Motor neuron (in vitro differentiated cells): ENCODE measurements around the gene GRIN2A. TPM values are rescaled to one million over a fixed set of nuclear protein-coding genes. Genes with fewer than 3 reads are reported as not detected.

Experiments
- ATAC-seq, 8 experiments: fragments of 200-7000 bp; cut with Tn5 transposase; replicated peaks in 6 of 8; 2 replicates each; pipeline ENCODE4 v1.8.0; 2021; ENCODE audit warnings: mild to moderate bottlenecking in 8 of 8, moderate library complexity in 8 of 8
- H3K27ac ChIP-seq, 2 donors: fragments of 250-450 bp; sonication (Bioruptor Pico); 2 replicates each; pipeline ENCODE4 v1.9.0; 2021; ENCODE audit warnings: antibody characterized with exemption in 2 of 2, mild to moderate bottlenecking in 2 of 2, moderate library complexity in 1 of 2
- H3K4me1 ChIP-seq, 2 donors: fragments of 250-450 bp; sonication (Bioruptor Pico); replicated peaks in 1 of 2; 2 replicates each; pipeline ENCODE4 v1.6.1; 2021; ENCODE audit warnings: antibody characterized with exemption in 2 of 2, mild to moderate bottlenecking in 2 of 2, moderate library complexity in 1 of 2
- H3K4me3 ChIP-seq, 5 donors: fragments of 250-450 bp; sonication (Bioruptor Pico); 2 replicates each; pipeline ENCODE4 v1.9.0; 2021; ENCODE audit warnings: antibody characterized with exemption in 5 of 5, mild to moderate bottlenecking in 5 of 5, moderate library complexity in 4 of 5
- WGBS, 10 experiments: fragments of 450-650 bp; shearing (Covaris generic); methylation state at CpG; one replicate each; pipeline ENCODE4 v1.0.0; 2022; 5-methylcytosine and 5-hydroxymethylcytosine counted together
- in situ Hi-C, 9 experiments: fragments of 400-800 bp; cut with MboI; loops; one replicate each; pipeline ENCODE4 v1.15.0; 2021; ENCODE audit warnings: low sequenced_read_pairs in 9 of 9, low pct_unique_long_range_greater_than_20kb in 2 of 9; ENCODE audit not compliant: unreplicated experiment in 9 of 9
- total RNA-seq, 8 experiments: library from RNA; unstranded; fragments of 300-600 nt; gene quantifications; 2 replicates each; pipeline versions ENCODE4 v1.2.3 to v1.2.4, GENCODE V29; 2022

The GRIN2A gene
- total RNA-seq, 8 experiments from 2014 or later: 0.14 to 21.2 (median 2.9) TPM

GRCh38 chr16:9761870-9762269 is 420.4 kb downstream of the GRIN2A start:
- Histone ChIP-seq H3K4me3 (no peak overlapping the region), H3K27ac (no peak overlapping the region), H3K4me1 (no peaks in the 10 kb centered on the region)
- 8 to 100% (median 86%) methylated on average over 1 to 6 of the region's 6 CpGs; no CpG with 5 or more reads in 3 of the 10 experiments for whole genome bisulfite sequencing, 10 experiments
- ATAC-seq: no peak
- in situ Hi-C loops: no loop called here

DNA sequence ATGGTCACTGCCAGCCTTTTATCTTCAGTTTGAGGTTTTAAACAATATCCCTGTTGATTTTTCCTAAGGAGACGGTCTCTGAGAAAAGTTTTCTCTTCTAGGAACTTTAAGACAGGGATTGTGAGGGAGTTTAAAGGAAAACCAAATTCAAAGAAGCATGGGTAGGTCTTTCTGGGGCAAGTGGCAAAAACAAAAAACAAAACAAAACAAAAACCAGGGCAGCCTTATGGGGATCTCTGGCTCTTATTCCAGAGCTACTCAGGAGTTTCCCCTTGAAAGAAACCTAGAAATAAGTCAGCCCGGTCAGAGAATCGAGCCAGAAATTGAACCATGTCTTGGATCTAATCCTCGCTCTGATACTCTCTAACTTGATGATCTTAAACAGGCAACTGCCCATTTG is 424.5 kb downstream of the GRIN2A start:
- 29 to 100% (median 83%) methylated on average over 1 to 4 of the region's 4 CpGs; no CpG with 5 or more reads in 2 of the 10 experiments for WGBS, 10 experiments

GRCh38 chr16:9756434-9756833 is 425.8 kb downstream of the GRIN2A start:
- no peak overlapping the region for H3K27ac ChIP-seq
- no peak overlapping the region for H3K4me3 ChIP-seq
- in situ Hi-C loops: no loop called here
- 5 to 100% (median 89%) methylated on average over 1 to 4 of the region's 4 CpGs; no CpG with 5 or more reads in 1 of the 10 experiments for WGBS, 10 experiments
- ATAC-seq: no peak
- H3K4me1 ChIP-seq: peaks cover 0 to 17% of the 10 kb centered on the region in 2 donors

More for the DNA sequence above, 424.5 kb downstream of the GRIN2A start:
- no peak overlapping the region for H3K27ac ChIP-seq
- peaks cover 0 to 17% of the 10 kb centered on the region in 2 donors for H3K4me1 ChIP-seq
- ATAC-seq: no peak
- H3K4me3 ChIP-seq: no peak overlapping the region
- in situ Hi-C loops: no loop called here

DNA sequence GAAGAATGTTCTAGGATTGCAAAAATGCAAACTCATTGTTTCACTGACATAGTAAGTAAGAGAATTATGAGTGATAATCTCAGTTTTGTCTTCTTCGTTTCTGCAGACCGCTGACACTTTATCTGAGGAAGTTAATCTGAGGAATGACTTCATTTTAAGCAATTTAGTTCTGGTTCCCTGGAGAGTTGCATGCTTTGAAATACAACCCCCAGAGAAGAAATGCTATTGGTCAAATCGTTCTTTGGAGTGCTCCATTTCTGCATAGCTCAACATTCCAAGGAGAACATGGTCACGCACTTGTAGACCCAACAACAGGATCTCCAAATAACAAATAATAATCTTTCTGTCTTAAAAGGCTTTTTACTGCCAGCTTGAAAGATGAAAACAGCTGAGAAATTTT is 427.1 kb downstream of the GRIN2A start:
- no peak overlapping the region for H3K27ac ChIP-seq
- ATAC-seq: peak in 4 of 8 experiments; percentile 31 to 42 (median 41)
- H3K4me3 ChIP-seq: no peak overlapping the region
- peaks cover 0 to 17% of the 10 kb centered on the region in 2 donors for H3K4me1 ChIP-seq
- 6 to 68% (median 39%) methylated on average over 1 to 4 of the region's 4 CpGs; no CpG with 5 or more reads in 2 of the 10 experiments for WGBS, 10 experiments
- in situ Hi-C loops: no loop called here

DNA sequence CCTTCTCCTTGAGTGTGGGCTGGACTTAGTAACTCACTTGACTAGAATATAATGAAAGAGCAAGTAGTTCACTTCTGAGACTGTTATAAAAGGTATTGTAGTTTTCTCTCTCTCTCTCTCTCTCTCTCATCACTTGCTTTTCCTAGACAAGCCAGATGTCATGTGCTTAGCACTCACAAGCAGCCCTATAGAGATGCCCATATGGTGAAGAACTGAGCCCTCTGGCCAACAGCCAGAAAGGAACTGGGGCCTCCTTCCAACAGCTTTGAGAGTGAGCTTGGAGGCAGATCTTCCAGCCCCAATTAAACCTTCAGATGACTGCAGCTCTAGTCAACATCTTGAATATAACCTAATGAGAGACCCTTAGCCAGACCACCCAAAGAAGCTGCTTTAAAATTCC is 440.5 kb downstream of the GRIN2A start:
- Histone ChIP-seq H3K27ac (no peak overlapping the region), H3K4me3 (no peak overlapping the region), H3K4me1 (peaks cover 0 to 6% of the 10 kb centered on the region in 2 donors)
- in situ Hi-C loops: no loop called here
- ATAC-seq: no peak

DNA sequence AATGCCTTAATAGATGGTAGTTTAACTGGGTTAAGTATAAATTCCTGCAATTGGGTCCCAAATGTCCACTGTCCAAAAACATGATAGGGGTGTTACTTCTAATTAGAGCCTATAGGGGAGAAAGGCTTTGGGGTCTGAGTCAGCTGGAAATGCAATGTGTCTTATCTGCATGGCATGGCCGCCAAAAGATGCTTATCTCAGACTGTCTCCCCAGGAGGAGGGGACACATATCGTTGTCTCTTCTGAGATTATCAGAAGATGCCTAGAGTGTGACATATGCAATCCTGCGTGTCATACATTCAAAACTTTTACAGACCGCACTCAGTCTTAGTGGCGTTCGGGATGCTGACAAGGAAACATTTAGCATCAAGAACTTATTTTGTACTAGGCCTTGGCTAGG is 442.9 kb downstream of the GRIN2A start:
- in situ Hi-C loops: no loop called here
- 10 to 100% (median 93%) methylated on average over 1 to 5 of the region's 6 CpGs; no CpG with 5 or more reads in 1 of the 10 experiments for WGBS, 10 experiments
- Histone ChIP-seq H3K27ac (no peak overlapping the region), H3K4me1 (peaks cover 5 to 12% of the 10 kb centered on the region in 2 donors), H3K4me3 (no peak overlapping the region)
- no peak for ATAC-seq

GRCh38 chr16:9738690-9739089 is 443.5 kb downstream of the GRIN2A start:
- Histone ChIP-seq H3K4me3 (no peak overlapping the region), H3K27ac (no peak overlapping the region), H3K4me1 (peaks cover 5 to 10% of the 10 kb centered on the region in 2 donors)
- WGBS, 10 experiments: 48 to 100% (median 84%) methylated on average over 1 to 6 of the region's 6 CpGs; no CpG with 5 or more reads in 2 of the 10 experiments
- ATAC-seq: no peak
- in situ Hi-C loops: no loop called here

DNA sequence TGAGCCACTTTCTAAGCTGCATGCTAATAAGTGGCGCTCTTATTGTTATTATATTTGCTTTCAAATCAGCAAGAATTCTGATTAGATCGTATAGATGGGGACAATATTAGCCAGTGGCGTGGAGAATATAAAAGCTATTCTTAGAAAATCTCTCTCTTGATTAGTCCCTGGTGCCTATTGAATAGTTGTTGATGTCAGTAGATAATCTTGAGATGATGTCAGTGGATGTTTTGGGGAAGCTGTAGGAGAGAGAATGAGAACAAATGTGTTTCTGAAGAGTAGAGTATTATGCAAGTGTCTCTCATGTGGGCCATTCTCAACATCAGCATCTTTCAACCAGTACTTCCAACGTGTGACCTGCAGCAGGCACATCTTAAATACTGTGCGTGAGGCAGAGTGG is 445.7 kb downstream of the GRIN2A start:
- 10 to 96% (median 62%) methylated on average over 2 to 5 of the region's 5 CpGs; no CpG with 5 or more reads in 1 of the 10 experiments for WGBS, 10 experiments
- Histone ChIP-seq H3K27ac (no peak overlapping the region), H3K4me3 (no peak overlapping the region), H3K4me1 (peaks cover 5 to 6% of the 10 kb centered on the region in 2 donors)
- in situ Hi-C loops: no loop called here
- ATAC-seq: peak in 2 of 8 experiments; percentile 14 to 57

GRCh38 chr16:9723136-9723535 is 459.1 kb downstream of the GRIN2A start:
- H3K27ac ChIP-seq: no peak overlapping the region
- H3K4me1 ChIP-seq: peaks cover 0 to 7% of the 10 kb centered on the region in 2 donors
- ATAC-seq: no peak
- no peak overlapping the region for H3K4me3 ChIP-seq
- in situ Hi-C loops: no loop called here

- Histone ChIP-seq H3K27ac (no peak overlapping the region), H3K4me1 (peaks cover 2 to 6% of the 10 kb centered on the region in 2 donors), H3K4me3 (no peak overlapping the region)
- no peak for ATAC-seq
- in situ Hi-C loops: no loop called here
- WGBS, 10 experiments: 10 to 92% (median 81%) methylated on average over 1 to 6 of the region's 6 CpGs; no CpG with 5 or more reads in 2 of the 10 experiments
Measured at GRCh38 chr16:9713907-9714306, 468.3 kb downstream of the GRIN2A start.

- peak in 1 of 8 experiments; percentile 66 for ATAC-seq
- H3K4me1 ChIP-seq: peaks cover 2 to 6% of the 10 kb centered on the region in 2 donors
- in situ Hi-C loops: no loop called here
- H3K27ac ChIP-seq: no peak overlapping the region
- H3K4me3 ChIP-seq: no peak overlapping the region
- 0 to 78% (median 33%) methylated on average over 1 of the region's 1 CpG; no CpG with 5 or more reads in 3 of the 10 experiments for WGBS, 10 experiments
Measured at GRCh38 chr16:9713156-9713555, 469.1 kb downstream of the GRIN2A start.

- Histone ChIP-seq H3K27ac (no peak overlapping the region), H3K4me3 (no peak overlapping the region), H3K4me1 (peaks cover 2 to 6% of the 10 kb centered on the region in 2 donors)
- 0 to 83% (median 20%) methylated on average over 1 to 5 of the region's 5 CpGs; no CpG with 5 or more reads in 1 of the 10 experiments for WGBS, 10 experiments
- in situ Hi-C loops: no loop called here
- peak in 5 of 8 experiments; percentile 38 to 77 (median 48) for ATAC-seq
Measured at GRCh38 chr16:9708972-9709620, 473.1 kb downstream of the GRIN2A start.

DNA sequence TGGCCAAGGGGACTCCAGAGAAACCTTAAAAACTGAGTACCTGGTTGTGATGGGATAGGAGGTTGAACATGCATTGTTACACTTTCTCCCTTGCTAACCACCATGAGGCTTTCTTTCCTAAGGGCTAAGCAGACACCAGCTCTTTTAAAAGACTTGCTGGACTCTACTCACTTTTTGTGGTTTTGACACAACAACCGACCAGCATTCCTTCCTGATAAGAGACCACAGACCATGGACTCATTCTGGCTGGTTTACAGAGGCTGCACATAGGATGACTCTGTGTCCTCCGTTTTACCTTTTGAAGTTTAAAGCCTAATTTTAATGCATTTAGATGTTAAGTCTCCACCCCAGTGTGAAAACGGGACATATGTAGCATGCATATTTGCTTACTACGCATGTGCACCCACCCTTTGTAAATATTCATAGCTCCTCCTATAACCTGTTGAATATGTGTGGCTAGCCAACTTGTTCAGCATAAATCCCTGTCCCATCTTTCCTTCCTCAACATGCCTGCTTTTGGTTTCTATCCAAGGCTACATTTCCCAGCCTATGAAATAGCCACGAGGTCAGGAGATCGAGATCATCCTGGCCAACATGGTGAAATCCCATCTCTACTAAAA is 475.9 kb downstream of the GRIN2A start:
- no peaks in the 10 kb centered on the region for H3K4me1 ChIP-seq
- peak in 3 of 8 experiments; percentile 42 to 89 (median 82) for ATAC-seq
- H3K4me3 ChIP-seq: no peak overlapping the region
- WGBS, 10 experiments: 6 to 96% (median 79%) methylated on average over 2 to 6 of the region's 6 CpGs; no CpG with 5 or more reads in 1 of the 10 experiments
- no peak overlapping the region for H3K27ac ChIP-seq
- in situ Hi-C loops: no loop called here
